GM12873 (cell line): Measurements from ENCODE around the gene GRXCR1.

Experiments
- TF ChIP-seq, protein P1 (sequence below): IDR thresholded peaks from 2 replicates; pipeline ENCODE4 v1.5.1; 2012; ENCODE audit warnings: low read depth, mild to moderate bottlenecking, moderate library complexity, low read length, control low read depth; ENCODE audit not compliant: insufficient read depth; ENCODE audit errors: missing control alignments

The GRXCR1 gene

DNA sequence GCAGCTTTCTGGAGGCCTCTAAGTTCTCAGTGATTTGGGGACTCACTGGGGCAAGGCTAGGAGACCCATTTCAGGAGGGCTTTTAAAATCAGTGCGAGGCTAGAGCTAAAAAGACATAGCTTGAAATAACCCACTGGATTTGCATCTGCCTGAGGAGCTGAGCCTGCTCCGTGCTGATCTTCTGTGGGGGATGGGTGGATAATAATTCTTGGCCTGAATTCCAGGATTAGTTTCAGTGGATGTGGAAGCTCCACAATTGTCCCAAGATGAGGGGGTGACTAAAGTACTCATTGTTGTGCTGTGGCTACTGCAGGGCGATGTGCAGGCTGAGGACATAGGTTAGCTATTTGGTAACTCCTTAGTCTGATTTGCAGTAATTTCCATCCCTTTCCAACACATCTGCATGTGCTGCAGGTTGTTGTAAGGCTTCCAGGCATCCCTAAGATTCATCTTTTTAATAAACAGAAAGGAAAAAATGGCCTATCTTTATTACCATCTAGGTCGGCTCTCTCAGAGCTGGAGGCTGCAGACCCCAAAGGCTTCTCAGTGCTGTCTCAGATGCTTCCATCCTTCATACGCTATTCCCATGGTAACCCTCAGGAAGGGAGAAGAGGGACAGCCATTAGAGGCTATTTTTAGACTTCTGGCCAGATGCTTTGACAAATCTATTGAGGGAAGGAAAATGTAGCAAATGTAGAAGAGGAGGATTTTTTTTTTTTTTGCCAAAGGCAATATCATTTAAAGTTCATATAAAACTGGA is 63.4 kb downstream of the GRXCR1 start:
- TF ChIP-seq, protein P1, sequence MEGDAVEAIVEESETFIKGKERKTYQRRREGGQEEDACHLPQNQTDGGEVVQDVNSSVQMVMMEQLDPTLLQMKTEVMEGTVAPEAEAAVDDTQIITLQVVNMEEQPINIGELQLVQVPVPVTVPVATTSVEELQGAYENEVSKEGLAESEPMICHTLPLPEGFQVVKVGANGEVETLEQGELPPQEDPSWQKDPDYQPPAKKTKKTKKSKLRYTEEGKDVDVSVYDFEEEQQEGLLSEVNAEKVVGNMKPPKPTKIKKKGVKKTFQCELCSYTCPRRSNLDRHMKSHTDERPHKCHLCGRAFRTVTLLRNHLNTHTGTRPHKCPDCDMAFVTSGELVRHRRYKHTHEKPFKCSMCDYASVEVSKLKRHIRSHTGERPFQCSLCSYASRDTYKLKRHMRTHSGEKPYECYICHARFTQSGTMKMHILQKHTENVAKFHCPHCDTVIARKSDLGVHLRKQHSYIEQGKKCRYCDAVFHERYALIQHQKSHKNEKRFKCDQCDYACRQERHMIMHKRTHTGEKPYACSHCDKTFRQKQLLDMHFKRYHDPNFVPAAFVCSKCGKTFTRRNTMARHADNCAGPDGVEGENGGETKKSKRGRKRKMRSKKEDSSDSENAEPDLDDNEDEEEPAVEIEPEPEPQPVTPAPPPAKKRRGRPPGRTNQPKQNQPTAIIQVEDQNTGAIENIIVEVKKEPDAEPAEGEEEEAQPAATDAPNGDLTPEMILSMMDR, result no peak

DNA sequence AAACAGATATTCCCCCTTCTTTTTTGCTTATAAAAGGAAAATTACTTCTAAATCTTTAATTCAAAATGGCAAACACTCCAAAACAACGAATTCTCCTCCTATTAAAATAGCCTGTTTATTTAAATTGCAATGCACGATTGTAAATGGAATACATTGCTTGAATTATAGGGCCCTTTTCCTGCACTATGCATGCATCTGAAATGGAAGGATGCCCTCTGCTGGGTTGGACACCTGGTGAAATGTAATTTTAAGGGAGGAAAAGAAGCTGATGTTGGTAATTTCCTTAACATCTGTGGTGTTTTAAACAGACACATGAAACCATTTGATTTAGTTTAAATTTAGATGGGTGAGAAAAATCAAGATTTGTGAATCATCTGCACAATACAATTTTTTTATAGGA is 72.8 kb downstream of the GRXCR1 start:
- TF ChIP-seq, protein P1, result no peak

DNA sequence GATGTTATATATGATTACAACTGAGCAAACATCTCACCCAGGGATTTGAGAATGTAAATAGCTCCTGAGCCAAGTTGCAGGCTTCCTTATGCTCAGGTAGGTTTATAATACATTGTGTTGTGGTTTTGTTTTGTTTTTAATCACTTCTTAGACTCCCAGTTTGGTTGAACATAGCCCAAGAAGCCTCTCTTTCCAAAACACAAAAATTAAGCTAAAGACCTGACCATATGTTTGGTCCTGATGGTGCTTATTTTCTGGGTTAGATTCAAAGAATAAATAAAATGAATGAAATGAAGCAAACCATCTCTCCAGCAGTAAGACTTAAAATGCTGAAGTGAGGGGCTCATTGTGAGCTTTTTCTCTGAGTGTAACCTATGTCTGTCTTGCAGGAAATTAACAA is 93.5 kb downstream of the GRXCR1 start:
- TF ChIP-seq, protein P1, result no peak

DNA sequence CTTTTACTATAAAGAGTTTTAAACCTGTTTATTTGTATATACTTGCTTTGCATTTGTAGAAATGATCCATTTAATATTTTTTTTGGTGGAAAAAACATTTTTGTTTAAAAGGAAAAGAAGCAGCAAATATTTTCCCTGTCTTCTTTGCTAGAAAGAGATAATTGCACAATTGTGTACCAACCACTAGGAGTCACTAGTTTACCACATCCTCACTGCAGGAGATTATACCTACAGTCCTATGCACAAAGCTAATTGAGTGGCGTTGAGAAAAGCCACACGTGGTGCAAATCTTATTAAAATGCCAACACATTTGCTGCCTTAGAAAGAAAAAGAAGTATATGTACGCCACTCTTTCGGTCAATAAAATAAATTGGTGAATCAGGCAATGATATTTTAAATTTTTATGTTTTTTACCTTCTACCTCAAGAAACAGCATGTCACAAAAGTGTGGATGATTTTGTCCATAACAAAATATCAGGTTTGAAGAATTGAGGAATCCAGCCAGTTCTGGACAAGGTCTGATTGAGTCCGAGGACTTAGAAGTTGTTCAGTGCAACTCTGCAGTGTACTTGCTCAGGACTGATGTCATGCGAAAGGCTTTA is 102.9 kb downstream of the GRXCR1 start:
- TF ChIP-seq, protein P1, result peak; percentile 75

DNA sequence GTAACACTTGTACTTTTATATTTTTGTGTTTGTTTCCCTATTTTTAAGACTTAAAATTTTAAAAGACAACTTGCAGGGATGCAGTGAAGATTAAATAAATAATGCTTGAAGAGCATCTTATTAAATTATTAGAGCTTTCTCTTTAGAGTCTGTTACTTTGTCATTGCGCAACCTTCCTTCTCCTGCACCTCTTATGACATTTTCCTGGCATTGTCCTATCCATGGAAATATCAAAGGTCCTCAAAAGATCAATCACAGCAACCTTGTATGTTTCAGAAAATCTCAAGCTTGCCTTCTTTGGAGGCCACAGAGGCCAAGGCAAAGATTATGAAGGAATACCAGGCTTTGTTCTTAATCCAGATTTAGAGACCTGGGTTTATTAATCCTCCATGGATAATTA is 116.3 kb downstream of the GRXCR1 start:
- TF ChIP-seq, protein P1, result no peak

DNA sequence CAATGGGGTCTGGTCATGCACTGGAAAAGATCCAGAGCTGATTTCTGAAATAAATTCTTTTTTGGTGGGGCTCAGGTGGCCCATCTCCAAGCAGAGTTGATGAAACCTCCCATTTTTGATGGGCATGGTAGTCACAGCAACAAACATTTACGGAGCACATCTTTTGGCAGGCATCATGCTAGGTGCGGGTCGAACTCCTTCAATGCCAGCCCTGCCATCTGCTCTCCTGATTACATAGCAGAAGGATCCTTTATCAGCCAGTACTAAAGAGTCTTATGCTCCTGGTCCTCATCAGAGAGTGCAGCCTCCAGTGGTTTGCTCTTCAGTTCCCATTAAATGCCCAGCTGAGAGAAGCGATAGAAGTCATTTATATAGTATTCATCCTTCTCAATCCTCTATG is 121.7 kb downstream of the GRXCR1 start:
- TF ChIP-seq, protein P1, result no peak

DNA sequence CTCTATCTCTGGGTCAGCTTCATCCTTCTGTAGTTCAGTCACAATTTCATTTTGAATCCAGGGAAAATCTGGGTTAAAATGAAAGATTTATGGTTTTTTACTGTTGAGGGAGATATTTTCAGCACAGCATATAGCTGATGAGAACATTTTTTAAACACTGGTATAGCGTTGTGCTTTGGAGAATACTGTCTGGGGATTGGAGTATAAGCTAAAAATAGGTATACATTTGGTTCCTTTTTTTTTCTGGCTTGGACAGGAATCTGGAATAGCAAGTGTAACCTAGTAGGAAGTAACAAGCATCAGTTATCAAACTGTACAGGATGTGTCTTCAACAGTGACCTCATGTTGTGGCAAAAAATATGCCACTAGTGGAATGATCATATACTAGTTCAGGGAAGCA is 149.1 kb downstream of the GRXCR1 start:
- TF ChIP-seq, protein P1, result no peak
